Right lobe of liver (tissue), 6 donors: Measurements from ENCODE around the gene TMPRSS9. TPM values are rescaled to one million over a fixed set of nuclear protein-coding genes. Genes with fewer than 3 reads are reported as not detected.
"Not testable (repeated sequence)": the region's sequence is repeated elsewhere in the genome, so short reads cannot be mapped to it uniquely, and the experiment has no call there.

ENCODE experiments used
- ATAC-seq, 4 donors: fragments of 200-7000 bp; cut with Tn5 transposase; one replicate each; pipeline ENCODE4 v1.9.1; 2020; ENCODE audit warnings: mild to moderate bottlenecking in 4 of 4, moderate library complexity in 4 of 4
- DNase-seq, 3 donors: peaks; one replicate each; pipeline ENCODE4 v3.0.0-alpha.2; 2020
- H3K27ac ChIP-seq, 3 donors: fragments of 200-600 bp; one replicate each; pipeline ENCODE4 v1.8.0; 2022
- H3K27me3 ChIP-seq, 2 donors: fragments of 200-600 bp; one replicate each; pipeline ENCODE4 v1.8.0; 2022
- H3K36me3 ChIP-seq, 4 donors: fragments of 200-600 bp; sonication (generic) in 1 of 4; one replicate each; pipeline versions ENCODE4 v1.5.1 to v1.8.0; 2017 to 2022; ENCODE audit warnings: control low read depth in 1 of 4
- H3K4me1 ChIP-seq, 4 donors: fragments of 200-600 bp; sonication (generic) in 1 of 4; one replicate each; pipeline versions ENCODE4 v1.5.1 to v1.8.0; 2017 to 2022; ENCODE audit warnings: control low read depth in 1 of 4
- H3K4me3 ChIP-seq, 3 donors: fragments of 200-600 bp; one replicate each; pipeline ENCODE4 v1.8.0; 2022
- H3K9me3 ChIP-seq, 4 donors: fragments of 200-600 bp; sonication (generic) in 1 of 4; one replicate each; pipeline versions ENCODE4 v1.5.1 to v1.8.0; 2017 to 2022; ENCODE audit warnings: control low read depth in 1 of 4
- CTCF ChIP-seq, 4 donors: fragments of 200-600 bp in 3 of 4; fragments of 450-650 bp in 1 of 4; IDR thresholded peaks; one replicate each; pipeline versions ENCODE4 v1.5.1 to v1.8.0; 2016 to 2022; ENCODE audit warnings: antibody characterized with exemption in 4 of 4, mild to moderate bottlenecking in 2 of 4
- POLR2A ChIP-seq: fragments of 450-650 bp; IDR thresholded peaks from one replicate; pipeline ENCODE4 v1.6.1; 2017; ENCODE audit warnings: antibody characterized with exemption, mild to moderate bottlenecking
- WGBS: methylation state at CpG from one replicate; pipeline ENCODE4 v1.1.6; 2018; ENCODE audit warnings: low coverage, low lambda C conversion rate; ENCODE audit not compliant: insufficient coverage; ENCODE audit errors: missing lambda C conversion rate; 5-methylcytosine and 5-hydroxymethylcytosine counted together
- intact Hi-C, 2 donors: fragments of 100-400 bp; cut with DNase I; formaldehyde crosslinking; loops; one replicate each; pipeline versions ENCODE4 v1.11.2 to v1.14.1; 2022
- total RNA-seq, 6 experiments: library from RNA; depleted of rRNA in 2 of 6; stranded (reverse); fragments of >200 nt in 2 of 6; fragmentation: NEBNext Ultra II Directional in 3 of 6; extraction: Animal tissue kit (Norgen Biotek cat#: 25700) in 3 of 6; gene quantifications; one replicate each; pipeline versions ENCODE4 v1.1.0 to v1.2.4, GENCODE V29; 2016 to 2023
- donor health status: DM: no; HTN: yes; CAD: no.
- donor health status: DM: no; HTN: no; CAD: no.
- donor health status: DM: no; HTN: no; CAD: no.
- donor health status: DM: no; HTN: yes; CAD: no.
- donor health status: DM: no; HTN: yes; CAD: no.

The TMPRSS9 gene
- total RNA-seq, 6 experiments from 2014 or later = 0.12 to 6.7 (median 2.9) TPM

GRCh38 chr19:2454962-2455850, 95.1 kb downstream of the TMPRSS9 start:
- H3K27me3 ChIP-seq = no peaks in the 10 kb centered on the region
- intact Hi-C loops = no loop called here
- 75% methylated on average over 7 of the region's 14 CpGs for WGBS
- H3K9me3 ChIP-seq = no peaks in the 10 kb centered on the region
- H3K4me1 ChIP-seq = peaks cover 0 to 15% (median 7%) of the 10 kb centered on the region in 4 donors
- no peaks in the 10 kb centered on the region for H3K36me3 ChIP-seq
- ATAC-seq (no peak), DNase-seq (no peak)
- H3K4me3 ChIP-seq = peak overlapping the region; percentile 76 to 90 (median 83)
- H3K27ac ChIP-seq = no peak overlapping the region
- TF ChIP-seq CTCF (IDR thresholded peaks at IDR 0.05) (no peak), POLR2A (no peak)

GRCh38 chr19:2455851-2456570, 95.9 kb downstream of the TMPRSS9 start:
- Histone ChIP-seq H3K36me3 (no peaks in the 10 kb centered on the region), H3K9me3 (no peaks in the 10 kb centered on the region), H3K27me3 (no peaks in the 10 kb centered on the region), H3K4me3 (peak overlapping the region; percentile 76 to 90 (median 83)), H3K27ac (peak overlapping the region in 2 of 3 donors; percentile 6 to 51), H3K4me1 (peaks cover 0 to 17% (median 7%) of the 10 kb centered on the region in 4 donors)
- TF ChIP-seq POLR2A = no peak
- no peak for TF ChIP-seq CTCF (IDR thresholded peaks at IDR 0.05)
- WGBS = 10% methylated on average over 2 of the region's 62 CpGs
- intact Hi-C loops = no loop called here
- peak in 2 of 4 donors; percentile 9 to 14 for ATAC-seq
- DNase-seq = peak in 2 of 3 donors; percentile 50 to 62

- Histone ChIP-seq H3K27me3 (no peaks in the 10 kb centered on the region), H3K27ac (peak overlapping the region in 2 of 3 donors; percentile 61 to 62), H3K9me3 (no peaks in the 10 kb centered on the region), H3K4me3 (peak overlapping the region in 1 of 3 donors; percentile 90), H3K4me1 (peaks cover 0 to 29% (median 7%) of the 10 kb centered on the region in 4 donors), H3K36me3 (no peaks in the 10 kb centered on the region)
- intact Hi-C loops = no loop called here
- ATAC-seq (no peak), DNase-seq (no peak)
- TF ChIP-seq CTCF (IDR thresholded peaks at IDR 0.05) (no peak), POLR2A (no peak)
- 55% methylated on average over 5 of the region's 8 CpGs for WGBS
Observed at GRCh38 chr19:2457394-2458037, 97.5 kb downstream of the TMPRSS9 start.

- H3K27ac ChIP-seq = peak overlapping the region in 2 of 3 donors; percentile 30 to 61
- H3K4me3 ChIP-seq = no peak overlapping the region
- TF ChIP-seq POLR2A (no peak), CTCF (IDR thresholded peaks at IDR 0.05) (no peak)
- H3K4me1 ChIP-seq = peaks cover 0 to 33% (median 7%) of the 10 kb centered on the region in 4 donors
- intact Hi-C loops = no loop called here
- H3K27me3 ChIP-seq = no peaks in the 10 kb centered on the region
- no peak for DNase-seq
- ATAC-seq = peak; percentile 26 to 57 (median 42)
- WGBS = 49% methylated on average over 2 of the region's 5 CpGs
- H3K36me3 ChIP-seq = no peaks in the 10 kb centered on the region
- H3K9me3 ChIP-seq = no peaks in the 10 kb centered on the region
Observed at GRCh38 chr19:2458054-2458453, 98.0 kb downstream of the TMPRSS9 start.

GRCh38 chr19:2458776-2459175, 98.7 kb downstream of the TMPRSS9 start:
- peak overlapping the region in 2 of 3 donors; percentile 22 to 61 for H3K27ac ChIP-seq
- H3K27me3 ChIP-seq, H3K9me3 ChIP-seq, H3K4me3 ChIP-seq, H3K36me3 ChIP-seq, intact Hi-C loops: not testable (repeated sequence)
- DNase-seq (peak; percentile 50 to 83 (median 69)), ATAC-seq (peak in 3 of 4 donors; percentile 3 to 12 (median 6))
- peaks cover 0 to 33% (median 7%) of the 10 kb centered on the region in 4 donors for H3K4me1 ChIP-seq
- 29% methylated on average over 6 of the region's 10 CpGs for WGBS
